Ishikawa (cell line): Measurements from ENCODE around the gene RAP1GAP2.

ENCODE experiments used
- CEBPB ChIP-seq: IDR thresholded peaks from 2 replicates; pipeline ENCODE4 v1.6.1; 2012
- EGR1 ChIP-seq: IDR thresholded peaks from 2 replicates; pipeline ENCODE4 v1.6.1; 2012
- EP300 ChIP-seq: IDR thresholded peaks from 2 replicates; pipeline ENCODE4 v1.6.1; 2012; ENCODE audit warnings: borderline replicate concordance
- NFIC ChIP-seq: IDR thresholded peaks from 2 replicates; pipeline ENCODE4 v1.6.1; 2012
- TAF1 ChIP-seq: IDR thresholded peaks from 2 replicates; pipeline ENCODE4 v1.6.1; 2012; ENCODE audit warnings: low read depth, mild to moderate bottlenecking
- ZBTB7A ChIP-seq: IDR thresholded peaks from 2 replicates; pipeline ENCODE4 v1.6.1; 2012; ENCODE audit warnings: low read depth

DNA sequence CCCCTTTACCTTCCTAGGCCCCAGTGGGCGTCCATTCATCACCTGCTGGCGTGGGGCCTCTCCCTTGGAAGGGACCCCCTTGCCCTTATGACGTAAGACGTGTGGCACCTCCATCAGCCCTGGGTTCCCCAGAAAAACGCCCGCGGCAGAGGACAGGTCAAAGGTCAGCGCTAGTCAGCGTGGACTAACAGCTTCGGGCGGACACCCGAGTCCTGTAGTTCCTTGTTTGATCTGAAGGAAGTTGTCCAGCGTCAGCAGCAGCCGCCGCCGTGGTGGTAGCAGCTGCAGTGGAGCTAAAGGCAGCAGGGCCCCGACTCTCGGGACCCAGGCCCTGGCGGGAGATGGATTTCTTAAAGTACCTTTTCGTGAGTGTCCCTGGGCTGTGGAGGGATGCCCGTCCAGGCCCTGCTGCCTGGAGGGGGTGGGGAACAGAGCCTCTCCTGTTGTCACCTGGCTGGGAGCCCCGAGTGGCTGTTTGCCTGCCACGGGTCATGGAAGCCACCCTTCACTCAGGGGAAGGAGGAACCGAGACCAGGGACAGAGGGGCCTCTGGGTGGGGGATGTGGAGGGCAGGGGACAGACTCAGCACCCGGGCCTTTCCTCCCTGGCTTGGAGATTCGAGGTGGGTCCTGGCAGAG is 143.6 kb downstream of the RAP1GAP2 start:
- TF ChIP-seq EGR1 (no peak), TAF1 (no peak), ZBTB7A (no peak), NFIC (no peak), EP300 (no peak), CEBPB (no peak)
